ENCODE data around the gene ITGB4.

Gene ITGB4

DNA sequence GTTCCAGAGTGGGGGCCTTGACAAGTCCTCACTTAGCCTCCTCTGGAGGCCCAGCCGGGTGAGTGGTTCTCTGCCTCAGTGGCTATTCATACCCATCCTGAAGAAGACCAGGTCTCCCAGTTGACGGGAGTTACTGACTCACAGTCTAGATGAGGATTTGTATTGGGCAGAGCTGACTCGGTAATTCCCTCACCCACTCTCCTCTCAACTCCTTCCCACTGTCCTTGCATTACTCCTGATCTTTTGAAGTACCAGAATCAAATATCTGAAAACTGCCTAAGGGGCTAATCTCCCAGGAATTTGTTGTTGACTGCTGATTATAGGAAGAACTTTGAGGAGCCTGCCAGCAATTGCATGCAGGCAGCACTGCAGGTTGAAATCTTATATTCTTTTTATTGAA, 40.0 kb upstream of the ITGB4 start:
- WGBS (ENCODE audit: insufficient coverage) = 81% methylated on average over 3 of the region's 3 CpGs
- Histone ChIP-seq H3K4me3 (ENCODE audit: control insufficient read depth in 1 of 7, extremely low read depth in 1 of 7, insufficient read depth in 4 of 7, low read depth in 2 of 7, low read length in 6 of 7) (no peak overlapping the region), H3K9me3 (ENCODE audit: control extremely low read depth in 1 of 5, control insufficient read depth in 4 of 5, insufficient read depth in 2 of 5, low read depth in 1 of 5, low read length in 4 of 5) (no peaks in the 10 kb centered on the region), H3K27ac (ENCODE audit: insufficient read depth in 1 of 2, low read depth in 1 of 2, low read length in 2 of 2, poor library complexity in 1 of 2, severe bottlenecking in 2 of 2) (no peak overlapping the region), H3K36me3 (ENCODE audit: control insufficient read depth in 4 of 4, insufficient read depth in 4 of 4, low read length in 3 of 4) (peaks cover 5 to 50% (median 29%) of the 10 kb centered on the region in 4 experiments), H3K4me1 (ENCODE audit: control extremely low read depth in 1 of 4, control insufficient read depth in 4 of 4, insufficient read depth in 4 of 4, low read length in 3 of 4) (no peaks in the 10 kb centered on the region), H3K27me3 (replicated peaks in 2 of 5; ENCODE audit: control insufficient read depth in 4 of 5, insufficient read depth in 5 of 5, low read length in 4 of 5) (no peaks in the 10 kb centered on the region)
- ChIA-PET POLR2A (no interaction called here), CTCF (interaction anchor here (0.6 to 16.4 kb wide), 8 partner anchors 10 to 80 kb away, joined by 3 to 257 read pairs (median 4); partner anchors contain the start of gene SMIM5)
- no peak for DNase-seq

DNA sequence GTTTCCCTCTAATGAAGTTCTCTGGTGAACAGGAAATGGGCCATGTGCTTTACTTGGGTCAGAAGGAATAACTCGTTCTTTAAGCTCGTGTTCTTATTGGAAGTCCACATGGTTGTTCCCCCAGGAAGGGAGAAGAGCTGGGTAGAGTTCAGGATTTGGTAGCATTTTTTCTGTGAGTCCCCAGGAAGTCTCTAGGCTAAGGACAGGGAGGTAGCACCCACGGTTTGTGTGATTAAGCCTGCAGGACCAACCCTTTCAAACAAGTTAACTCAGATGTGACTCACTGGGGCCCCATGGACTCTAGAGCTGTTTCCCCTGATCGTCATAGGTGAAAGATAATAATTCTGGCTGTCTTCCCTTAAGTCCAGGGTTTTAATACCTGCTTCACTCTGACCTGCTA, 37.7 kb upstream of the ITGB4 start:
- H3K4me3 ChIP-seq (ENCODE audit: control insufficient read depth in 1 of 7, extremely low read depth in 1 of 7, insufficient read depth in 4 of 7, low read depth in 2 of 7, low read length in 6 of 7) = no peak overlapping the region
- H3K36me3 ChIP-seq (ENCODE audit: control insufficient read depth in 4 of 4, insufficient read depth in 4 of 4, low read length in 3 of 4) = peaks cover 0 to 43% (median 25%) of the 10 kb centered on the region in 4 experiments
- no peak for DNase-seq
- H3K9me3 ChIP-seq (ENCODE audit: control extremely low read depth in 1 of 5, control insufficient read depth in 4 of 5, insufficient read depth in 2 of 5, low read depth in 1 of 5, low read length in 4 of 5) = no peaks in the 10 kb centered on the region
- ChIA-PET POLR2A (no interaction called here), CTCF (interaction anchor here (0.9 to 16.4 kb wide), 10 partner anchors 9 to 82 kb away, joined by 3 to 257 read pairs (median 6); partner anchors contain the start of genes RECQL5, SAP30BP and SMIM5)
- peaks cover 7 to 21% (median 13%) of the 10 kb centered on the region in 4 experiments for H3K4me1 ChIP-seq (ENCODE audit: control extremely low read depth in 1 of 4, control insufficient read depth in 4 of 4, insufficient read depth in 4 of 4, low read length in 3 of 4)
- H3K27ac ChIP-seq (ENCODE audit: insufficient read depth in 1 of 2, low read depth in 1 of 2, low read length in 2 of 2, poor library complexity in 1 of 2, severe bottlenecking in 2 of 2) = no peak overlapping the region
- WGBS (ENCODE audit: insufficient coverage) = 96% methylated on average over 3 of the region's 4 CpGs
- H3K27me3 ChIP-seq (replicated peaks in 2 of 5; ENCODE audit: control insufficient read depth in 4 of 5, insufficient read depth in 5 of 5, low read length in 4 of 5) = no peaks in the 10 kb centered on the region

DNA sequence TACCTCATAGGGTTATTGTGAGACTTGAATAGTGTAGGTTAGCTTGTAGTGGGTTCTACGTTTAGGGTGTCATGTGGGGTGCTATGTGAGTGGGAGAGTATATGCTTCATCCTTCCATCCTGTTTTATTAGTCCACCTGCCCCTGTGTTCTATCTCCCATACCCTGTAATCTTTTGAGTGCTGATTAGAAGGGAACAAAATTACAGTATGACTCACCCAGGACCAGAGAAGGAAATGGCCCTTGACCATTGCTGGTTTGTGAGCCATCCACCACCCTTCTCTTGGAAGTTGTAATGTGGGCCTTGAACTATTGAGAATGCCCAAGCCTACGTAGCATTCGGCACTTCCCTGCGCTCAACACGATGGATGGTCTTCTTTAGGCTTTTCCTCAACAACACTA, 37.0 kb upstream of the ITGB4 start:
- peaks cover 8 to 28% (median 20%) of the 10 kb centered on the region in 4 experiments for H3K4me1 ChIP-seq (ENCODE audit: control extremely low read depth in 1 of 4, control insufficient read depth in 4 of 4, insufficient read depth in 4 of 4, low read length in 3 of 4)
- H3K27me3 ChIP-seq (replicated peaks in 2 of 5; ENCODE audit: control insufficient read depth in 4 of 5, insufficient read depth in 5 of 5, low read length in 4 of 5) = no peaks in the 10 kb centered on the region
- 100% methylated on average over 4 of the region's 5 CpGs for WGBS (ENCODE audit: insufficient coverage)
- no peak overlapping the region for H3K27ac ChIP-seq (ENCODE audit: insufficient read depth in 1 of 2, low read depth in 1 of 2, low read length in 2 of 2, poor library complexity in 1 of 2, severe bottlenecking in 2 of 2)
- no peaks in the 10 kb centered on the region for H3K9me3 ChIP-seq (ENCODE audit: control extremely low read depth in 1 of 5, control insufficient read depth in 4 of 5, insufficient read depth in 2 of 5, low read depth in 1 of 5, low read length in 4 of 5)
- POLR2A ChIA-PET = no interaction called here
- no peak for DNase-seq
- CTCF ChIA-PET = interaction anchor here (0.9 to 16.4 kb wide), 9 partner anchors 10 to 83 kb away, joined by 3 to 257 read pairs (median 6); partner anchors contain the start of genes RECQL5, SAP30BP and SMIM5
- peaks cover 0 to 40% (median 24%) of the 10 kb centered on the region in 4 experiments for H3K36me3 ChIP-seq (ENCODE audit: control insufficient read depth in 4 of 4, insufficient read depth in 4 of 4, low read length in 3 of 4)
- no peak overlapping the region for H3K4me3 ChIP-seq (ENCODE audit: control insufficient read depth in 1 of 7, extremely low read depth in 1 of 7, insufficient read depth in 4 of 7, low read depth in 2 of 7, low read length in 6 of 7)

DNA sequence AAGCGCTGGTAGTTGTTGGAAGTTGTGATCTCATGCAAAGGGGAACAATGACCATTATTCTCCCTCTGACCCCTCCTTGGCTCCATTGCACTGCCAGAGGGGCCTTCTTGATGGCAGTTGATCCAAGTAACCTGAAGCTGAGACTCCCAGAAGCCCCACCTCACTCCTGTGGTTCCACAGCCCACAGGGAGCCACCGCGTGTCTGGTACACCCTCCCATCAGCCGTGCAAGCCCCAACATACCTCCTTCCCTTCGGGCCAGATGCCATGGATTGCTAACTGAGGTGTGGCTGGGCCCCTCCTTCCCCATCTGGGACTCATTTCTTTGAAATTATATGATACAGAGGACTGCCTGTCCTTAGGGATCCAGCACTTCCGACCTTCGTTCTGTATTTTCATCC, 36.3 kb upstream of the ITGB4 start:
- Histone ChIP-seq H3K4me1 (ENCODE audit: control extremely low read depth in 1 of 4, control insufficient read depth in 4 of 4, insufficient read depth in 4 of 4, low read length in 3 of 4) (peaks cover 12 to 34% (median 25%) of the 10 kb centered on the region in 4 experiments), H3K27ac (ENCODE audit: insufficient read depth in 1 of 2, low read depth in 1 of 2, low read length in 2 of 2, poor library complexity in 1 of 2, severe bottlenecking in 2 of 2) (no peak overlapping the region), H3K36me3 (ENCODE audit: control insufficient read depth in 4 of 4, insufficient read depth in 4 of 4, low read length in 3 of 4) (peaks cover 0 to 33% (median 19%) of the 10 kb centered on the region in 4 experiments), H3K9me3 (ENCODE audit: control extremely low read depth in 1 of 5, control insufficient read depth in 4 of 5, insufficient read depth in 2 of 5, low read depth in 1 of 5, low read length in 4 of 5) (no peaks in the 10 kb centered on the region), H3K4me3 (ENCODE audit: control insufficient read depth in 1 of 7, extremely low read depth in 1 of 7, insufficient read depth in 4 of 7, low read depth in 2 of 7, low read length in 6 of 7) (no peak overlapping the region), H3K27me3 (replicated peaks in 2 of 5; ENCODE audit: control insufficient read depth in 4 of 5, insufficient read depth in 5 of 5, low read length in 4 of 5) (no peaks in the 10 kb centered on the region)
- DNase-seq = no peak
- 94% methylated on average over 7 of the region's 7 CpGs for WGBS (ENCODE audit: insufficient coverage)
- ChIA-PET CTCF (interaction anchor here (1.2 to 16.4 kb wide), 3 partner anchors 13 to 83 kb away, joined by 3 to 257 read pairs (median 11); no protein-coding TSS in a partner anchor), POLR2A (interaction anchor here (0.6 kb wide), 1 partner anchor 38 kb away, joined by 3 read pairs; no protein-coding TSS in a partner anchor)

DNA sequence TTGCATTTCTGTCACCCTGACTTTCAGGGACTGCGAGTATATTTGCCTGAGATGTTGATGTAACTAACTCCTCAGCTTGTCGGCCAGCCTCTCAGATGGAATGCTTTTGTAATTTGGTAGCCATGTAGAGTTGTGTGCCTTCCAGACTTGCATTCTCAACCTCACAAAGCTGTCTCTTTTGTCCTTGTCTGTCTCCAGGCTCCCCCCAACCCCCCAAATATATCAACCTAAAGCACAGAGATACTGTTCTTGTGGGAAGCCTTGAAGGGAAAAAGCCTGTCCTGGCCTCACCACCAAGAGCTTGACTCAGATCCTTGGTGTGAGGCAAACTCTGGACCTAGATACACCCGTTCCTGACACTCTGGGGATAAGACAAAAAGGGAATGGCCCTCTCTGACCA, 35.8 kb upstream of the ITGB4 start:
- POLR2A ChIA-PET = no interaction called here
- no peak for DNase-seq
- Histone ChIP-seq H3K36me3 (ENCODE audit: control insufficient read depth in 4 of 4, insufficient read depth in 4 of 4, low read length in 3 of 4) (peaks cover 0 to 28% (median 13%) of the 10 kb centered on the region in 4 experiments), H3K4me1 (ENCODE audit: control extremely low read depth in 1 of 4, control insufficient read depth in 4 of 4, insufficient read depth in 4 of 4, low read length in 3 of 4) (peaks cover 15 to 40% (median 30%) of the 10 kb centered on the region in 4 experiments), H3K4me3 (ENCODE audit: control insufficient read depth in 1 of 7, extremely low read depth in 1 of 7, insufficient read depth in 4 of 7, low read depth in 2 of 7, low read length in 6 of 7) (no peak overlapping the region), H3K9me3 (ENCODE audit: control extremely low read depth in 1 of 5, control insufficient read depth in 4 of 5, insufficient read depth in 2 of 5, low read depth in 1 of 5, low read length in 4 of 5) (no peaks in the 10 kb centered on the region), H3K27ac (ENCODE audit: insufficient read depth in 1 of 2, low read depth in 1 of 2, low read length in 2 of 2, poor library complexity in 1 of 2, severe bottlenecking in 2 of 2) (no peak overlapping the region), H3K27me3 (replicated peaks in 2 of 5; ENCODE audit: control insufficient read depth in 4 of 5, insufficient read depth in 5 of 5, low read length in 4 of 5) (no peaks in the 10 kb centered on the region)
- WGBS (ENCODE audit: insufficient coverage) = 88% methylated on average over 1 of the region's 3 CpGs
- CTCF ChIA-PET = interaction anchor here (3.3 to 16.4 kb wide), 4 partner anchors 10 to 60 kb away, joined by 11 to 257 read pairs (median 16); partner anchors contain the start of gene SMIM5

DNA sequence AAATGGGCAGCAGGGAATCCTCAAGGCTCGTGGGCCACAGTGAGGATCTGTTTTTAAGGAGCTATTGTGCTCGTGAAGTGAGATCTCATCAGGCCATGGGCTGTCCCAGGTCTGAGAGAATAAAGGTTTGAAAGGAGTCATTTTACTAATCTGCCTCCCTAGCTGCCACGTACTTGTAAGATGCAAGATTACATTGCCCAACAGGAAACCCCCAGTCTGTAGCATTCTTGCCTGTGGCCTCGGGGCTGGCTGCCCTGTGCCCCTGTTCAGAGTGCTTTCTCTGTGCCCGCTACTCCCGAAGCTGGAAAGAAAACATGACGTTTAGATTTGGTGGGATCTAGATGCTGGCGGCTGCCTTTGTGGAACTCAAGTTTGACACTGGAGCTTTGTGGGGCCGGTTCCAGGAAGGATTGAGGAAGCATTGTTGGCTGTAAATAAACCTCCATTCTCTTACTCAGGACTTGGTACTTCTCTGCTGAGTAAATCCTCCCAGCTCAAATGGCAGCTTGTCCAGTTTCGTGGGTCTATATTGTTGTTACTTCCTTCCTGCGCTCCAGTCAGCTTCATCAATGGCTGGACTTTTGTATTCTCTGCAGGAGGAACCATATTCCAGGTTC, 32.9 kb upstream of the ITGB4 start:
- CTCF ChIA-PET = interaction anchor here (0.6 to 7.7 kb wide), 14 partner anchors 9 to 61 kb away, joined by 3 to 58 read pairs (median 4); partner anchors contain the start of gene SMIM5
- Histone ChIP-seq H3K4me3 (ENCODE audit: control insufficient read depth in 1 of 7, extremely low read depth in 1 of 7, insufficient read depth in 4 of 7, low read depth in 2 of 7, low read length in 6 of 7) (peak overlapping the region in 3 of 7 experiments; percentile 1 to 51 (median 6)), H3K27ac (ENCODE audit: insufficient read depth in 1 of 2, low read depth in 1 of 2, low read length in 2 of 2, poor library complexity in 1 of 2, severe bottlenecking in 2 of 2) (peak overlapping the region; percentile 22 to 67), H3K9me3 (ENCODE audit: control extremely low read depth in 1 of 5, control insufficient read depth in 4 of 5, insufficient read depth in 2 of 5, low read depth in 1 of 5, low read length in 4 of 5) (no peaks in the 10 kb centered on the region), H3K27me3 (replicated peaks in 2 of 5; ENCODE audit: control insufficient read depth in 4 of 5, insufficient read depth in 5 of 5, low read length in 4 of 5) (no peaks in the 10 kb centered on the region), H3K36me3 (ENCODE audit: control insufficient read depth in 4 of 4, insufficient read depth in 4 of 4, low read length in 3 of 4) (peaks cover under 1 to 39% (median 10%) of the 10 kb centered on the region in 4 experiments), H3K4me1 (ENCODE audit: control extremely low read depth in 1 of 4, control insufficient read depth in 4 of 4, insufficient read depth in 4 of 4, low read length in 3 of 4) (peaks cover 15 to 55% (median 43%) of the 10 kb centered on the region in 4 experiments)
- POLR2A ChIA-PET = interaction anchor here (0.5 to 1.6 kb wide), 3 partner anchors 19 to 521 kb away, joined by 4 read pairs; no protein-coding TSS in a partner anchor
- DNase-seq = peak in 2 of 3 donors; percentile 69 to 76
- 34% methylated on average over 10 of the region's 11 CpGs for WGBS (ENCODE audit: insufficient coverage)

Data from common myeloid progenitor, CD34-positive (primary cell).